MM.1S (cell line): Measurements from ENCODE around the gene MYO9B.

Experiments used
- DNase-seq: peaks from one replicate; pipeline ENCODE4 v3.0.0-alpha.2; 2015
- H2AFZ ChIP-seq: fragments of 300-600 bp; sonication (generic); 2 replicates; pipeline ENCODE4 v1.6.0; 2016; ENCODE audit warnings: antibody characterized with exemption, low read length
- H3F3A ChIP-seq: fragments of 300-600 bp; sonication (generic); 2 replicates; pipeline ENCODE4 v1.6.1; 2016; ENCODE audit warnings: mild to moderate bottlenecking, antibody characterized with exemption, low read length, moderate library complexity, mixed read lengths; ENCODE audit not compliant: insufficient read depth
- H3K27ac ChIP-seq: fragments of 300-600 bp; sonication (generic); 2 replicates; pipeline ENCODE4 v1.5.1; 2016; ENCODE audit warnings: mild to moderate bottlenecking, low read length
- H3K27me3 ChIP-seq: fragments of 300-600 bp; sonication (generic); replicated peaks from 2 replicates; pipeline ENCODE4 v1.6.0; 2016; ENCODE audit warnings: low read length; ENCODE audit not compliant: insufficient read depth
- H3K36me3 ChIP-seq: fragments of 300-600 bp; sonication (generic); replicated peaks from 2 replicates; pipeline ENCODE4 v1.6.1; 2016; ENCODE audit warnings: mild to moderate bottlenecking, low read length, mixed read lengths; ENCODE audit not compliant: insufficient read depth
- H3K4me1 ChIP-seq: fragments of 300-600 bp; sonication (generic); 2 replicates; pipeline ENCODE4 v1.6.1; 2016; ENCODE audit warnings: low read length, mixed read lengths
- H3K4me2 ChIP-seq: fragments of 300-600 bp; sonication (generic); 2 replicates; pipeline ENCODE4 v1.6.0; 2016; ENCODE audit warnings: low read depth, low read length
- H3K4me3 ChIP-seq: fragments of 300-600 bp; sonication (generic); 2 replicates; pipeline ENCODE4 v1.5.1; 2016; ENCODE audit warnings: low read length, mixed read lengths
- H3K79me2 ChIP-seq: fragments of 300-600 bp; sonication (generic); 2 replicates; pipeline ENCODE4 v1.6.1; 2016; ENCODE audit warnings: mixed run types, low read length, mixed read lengths
- H3K9ac ChIP-seq: fragments of 300-600 bp; sonication (generic); 2 replicates; pipeline ENCODE4 v1.6.1; 2016; ENCODE audit warnings: low read length, mixed read lengths
- H3K9me2 ChIP-seq: fragments of 300-600 bp; sonication (generic); replicated peaks from 2 replicates; pipeline ENCODE4 v1.6.1; 2016; ENCODE audit warnings: mild to moderate bottlenecking, low read length, mixed read lengths; ENCODE audit not compliant: insufficient read depth
- H3K9me3 ChIP-seq: fragments of 300-600 bp; sonication (generic); replicated peaks from 2 replicates; pipeline ENCODE4 v1.6.1; 2016; ENCODE audit warnings: mild to moderate bottlenecking, low read length, mixed read lengths; ENCODE audit not compliant: insufficient read depth
- H4K20me1 ChIP-seq: fragments of 300-600 bp; sonication (generic); 2 replicates; pipeline ENCODE4 v1.6.1; 2016; ENCODE audit warnings: mild to moderate bottlenecking, low read length, moderate library complexity, mixed read lengths; ENCODE audit not compliant: insufficient read depth
- CTCF ChIP-seq: fragments of 300-600 bp; sonication (generic); IDR thresholded peaks from 2 replicates; pipeline ENCODE4 v1.5.1; 2016; ENCODE audit warnings: antibody characterized with exemption, low read length, mixed read lengths
- EZH2 ChIP-seq: fragments of 300-600 bp; sonication (generic); optimal IDR thresholded peaks from 2 replicates; pipeline ENCODE3; 2017; ENCODE audit warnings: low read depth, mild to moderate bottlenecking, antibody characterized with exemption, low read length, mixed read lengths
- EZH2phosphoT487 ChIP-seq: fragments of 300-600 bp; sonication (generic); IDR thresholded peaks from 2 replicates; pipeline ENCODE4 v1.6.1; 2018; ENCODE audit warnings: antibody characterized with exemption, low read length

The MYO9B gene

GRCh38 chr19:17054746-17055145, 20.8 kb upstream of the MYO9B start:
- Histone ChIP-seq H3K9me2 (no peaks in the 10 kb centered on the region), H3K36me3 (no peaks in the 10 kb centered on the region), H3K4me2 (no peak overlapping the region), H4K20me1 (no peaks in the 10 kb centered on the region), H3F3A (no peaks in the 10 kb centered on the region), H3K4me3 (no peak overlapping the region), H3K27me3 (no peaks in the 10 kb centered on the region), H3K27ac (no peak overlapping the region), H2AFZ (no peak overlapping the region), H3K79me2 (no peaks in the 10 kb centered on the region), H3K9ac (no peak overlapping the region), H3K9me3 (no peaks in the 10 kb centered on the region), H3K4me1 (no peaks in the 10 kb centered on the region)
- no peak for TF ChIP-seq EZH2phosphoT487
- TF ChIP-seq EZH2, result no peak
- TF ChIP-seq CTCF, result no peak
- no peak for DNase-seq

- Histone ChIP-seq H3K9ac (no peak overlapping the region), H2AFZ (no peak overlapping the region), H3K27me3 (no peaks in the 10 kb centered on the region), H3K4me1 (no peaks in the 10 kb centered on the region), H3K36me3 (no peaks in the 10 kb centered on the region), H3K4me2 (no peak overlapping the region), H3K27ac (no peak overlapping the region), H3K79me2 (no peaks in the 10 kb centered on the region), H4K20me1 (no peaks in the 10 kb centered on the region), H3K4me3 (no peak overlapping the region), H3F3A (no peaks in the 10 kb centered on the region), H3K9me2 (no peaks in the 10 kb centered on the region), H3K9me3 (no peaks in the 10 kb centered on the region)
- no peak for DNase-seq
- TF ChIP-seq EZH2 (no peak), EZH2phosphoT487 (no peak), CTCF (no peak)
Observed at GRCh38 chr19:17055636-17056035, 19.9 kb upstream of the MYO9B start.

- Histone ChIP-seq H3F3A (no peaks in the 10 kb centered on the region), H3K4me1 (no peaks in the 10 kb centered on the region), H3K9me2 (no peaks in the 10 kb centered on the region), H2AFZ (no peak overlapping the region), H3K4me2 (no peak overlapping the region), H3K27ac (no peak overlapping the region), H3K27me3 (no peaks in the 10 kb centered on the region), H3K4me3 (no peak overlapping the region), H3K9me3 (no peaks in the 10 kb centered on the region), H3K9ac (no peak overlapping the region), H3K79me2 (peaks cover 6% of the 10 kb centered on the region; the same call in 1 of the 2 replicates), H4K20me1 (peaks cover 6% of the 10 kb centered on the region; the same call in 1 of the 2 replicates), H3K36me3 (no peaks in the 10 kb centered on the region)
- no peak for DNase-seq
- TF ChIP-seq EZH2phosphoT487 (no peak), EZH2 (no peak), CTCF (no peak)
Observed at GRCh38 chr19:17058236-17058635, 17.3 kb upstream of the MYO9B start.
